Heart left ventricle (tissue), 13 donors: ENCODE data around the gene GABRB1.

Experiments
- CTCF ChIP-seq, 12 donors: fragments of 200-600 bp; sonication (generic) in 4 of 12; IDR thresholded peaks; one replicate each; pipeline versions ENCODE4 v1.5.0 to v1.8.0; 2018 to 2022; ENCODE audit warnings: antibody characterized with exemption in 12 of 12, mild to moderate bottlenecking in 5 of 12
- POLR2A ChIP-seq, 2 donors: fragments of 450-650 bp; IDR thresholded peaks; one replicate each; pipeline ENCODE4 v1.6.1; 2017; ENCODE audit warnings: antibody characterized with exemption in 2 of 2, mild to moderate bottlenecking in 2 of 2, moderate library complexity in 2 of 2
- donor health status: ischemic (EF 13 %, LVEDD 7.1; RV severe dilation, severe dysfunction).
- donor health status: DM: no; HTN: yes; CAD: no.
- donor health status: DM: no; HTN: no; CAD: no.
- donor health status: ischemic (EF 25% LVEDD 6.9; RV normal size, moderate dysfunction).
- donor health status: ischemic (EF 25% LVEDD 5.7; RV mildly dilated, moderate dysfunction).
- donor health status: ischemic (EF 35%, LVEDD 5.7; RV mildly dilated, moderate dysfunction).
- donor health status: nonischemic (EF 11% LVEDD 7.7; RV severe dilation, severe dysfunction).
- donor health status: DM: yes; HTN: yes; CAD: no.
- donor health status: PGD.
- donor health status: ischemic (EF 29% LVEDD 5.4; RV normal size, mild dysfunction).
- donor health status: nonischemic (EF 23%, LVEDD 6.1; RV moderate dilation, normal function).

DNA sequence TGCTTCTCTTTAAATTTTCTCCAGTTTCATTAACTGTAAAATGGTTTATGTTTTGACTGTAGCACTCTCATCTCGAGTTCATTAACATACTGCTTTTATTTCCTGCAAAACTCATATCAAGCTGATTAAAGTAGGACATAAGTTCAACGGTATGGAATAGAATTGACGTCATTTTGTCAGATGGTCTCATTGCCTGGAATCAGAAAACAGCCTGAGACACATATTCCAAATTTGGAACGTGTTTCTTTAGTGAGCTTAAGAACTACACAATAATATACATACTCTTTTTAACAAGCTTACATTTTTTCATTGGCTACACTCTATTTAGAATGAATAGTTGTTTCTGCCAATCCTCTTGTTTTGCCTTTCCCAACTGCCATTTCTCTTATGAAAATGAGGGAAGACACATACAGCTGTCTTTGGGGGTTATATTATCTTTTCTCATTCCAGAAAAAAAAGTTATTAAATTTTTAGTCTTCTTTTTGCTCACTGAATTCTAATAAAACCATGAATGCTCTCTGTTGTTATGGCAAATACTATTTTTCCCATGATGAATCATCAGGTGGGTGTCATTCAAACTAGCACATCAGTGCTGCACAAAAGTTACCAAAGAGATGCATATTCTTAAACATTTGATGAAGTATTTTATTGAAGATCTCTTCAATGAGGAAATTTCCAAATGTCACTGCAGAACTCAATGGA, 162.8 kb downstream of the GABRB1 start:
- TF ChIP-seq CTCF (IDR thresholded peaks at IDR 0.05) (no peak), POLR2A (IDR thresholded peaks at IDR 0.05) (no peak)
